NCI-H2029 treated with DMSO at 0.1 percent for 48 hours (cell line): ENCODE results near the gene CCDC86.
A peak's percentile ranks its signal among the peaks of the same experiment; 100 is the strongest.

Experiments used
- DNase-seq: peaks from one replicate; lab custom pipeline; 2025; lab: John Stamatoyannopoulos, UW

Gene CCDC86

GRCh38 chr11:60852982-60853950, 11.4 kb downstream of the CCDC86 start:
- DNase-seq = no peak

GRCh38 chr11:60854140-60854846, 12.4 kb downstream of the CCDC86 start:
- DNase-seq = no peak

DNA sequence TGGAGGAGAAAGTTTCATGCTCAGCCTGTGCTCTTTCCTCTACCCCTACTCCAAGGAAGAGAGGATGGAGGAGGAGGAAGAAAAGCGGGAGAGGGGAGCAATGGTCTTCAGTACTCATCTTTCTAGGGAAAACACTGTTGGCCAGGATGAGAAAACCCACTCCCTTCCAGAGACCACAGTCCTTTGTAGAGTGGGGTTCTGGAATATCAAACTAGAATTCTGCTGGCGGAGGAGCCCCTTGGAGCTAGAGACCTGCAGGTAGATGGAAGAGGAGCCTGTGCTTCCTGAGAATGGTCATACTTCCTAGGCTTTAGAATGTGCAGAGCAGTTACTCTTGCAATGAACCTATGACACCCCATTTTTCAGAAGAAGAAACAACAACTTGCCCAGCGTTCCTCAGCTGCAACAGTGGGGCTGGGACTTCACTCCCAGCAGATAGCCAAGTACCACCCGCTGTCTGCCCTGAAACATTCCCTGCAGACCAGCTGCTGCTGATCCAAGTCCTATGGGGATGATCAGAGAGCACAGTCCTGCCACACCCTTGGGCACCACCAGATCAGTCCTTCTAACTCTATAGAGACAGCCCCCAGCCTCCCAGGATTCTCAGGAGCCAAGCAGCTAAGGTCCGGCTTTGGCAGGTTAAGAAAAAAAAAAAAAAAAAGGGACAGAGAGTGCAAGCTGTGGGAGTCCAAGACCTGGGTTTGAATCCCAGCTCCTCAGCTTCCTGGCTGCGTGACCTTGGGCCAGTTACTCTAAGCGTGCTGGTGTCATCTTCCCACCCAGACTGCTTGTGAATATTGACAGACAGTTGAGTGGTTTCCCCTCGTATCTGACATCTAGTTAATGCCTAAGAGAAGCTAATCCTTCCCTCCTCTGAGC, 13.2 kb downstream of the CCDC86 start:
- DNase-seq = no peak

DNA sequence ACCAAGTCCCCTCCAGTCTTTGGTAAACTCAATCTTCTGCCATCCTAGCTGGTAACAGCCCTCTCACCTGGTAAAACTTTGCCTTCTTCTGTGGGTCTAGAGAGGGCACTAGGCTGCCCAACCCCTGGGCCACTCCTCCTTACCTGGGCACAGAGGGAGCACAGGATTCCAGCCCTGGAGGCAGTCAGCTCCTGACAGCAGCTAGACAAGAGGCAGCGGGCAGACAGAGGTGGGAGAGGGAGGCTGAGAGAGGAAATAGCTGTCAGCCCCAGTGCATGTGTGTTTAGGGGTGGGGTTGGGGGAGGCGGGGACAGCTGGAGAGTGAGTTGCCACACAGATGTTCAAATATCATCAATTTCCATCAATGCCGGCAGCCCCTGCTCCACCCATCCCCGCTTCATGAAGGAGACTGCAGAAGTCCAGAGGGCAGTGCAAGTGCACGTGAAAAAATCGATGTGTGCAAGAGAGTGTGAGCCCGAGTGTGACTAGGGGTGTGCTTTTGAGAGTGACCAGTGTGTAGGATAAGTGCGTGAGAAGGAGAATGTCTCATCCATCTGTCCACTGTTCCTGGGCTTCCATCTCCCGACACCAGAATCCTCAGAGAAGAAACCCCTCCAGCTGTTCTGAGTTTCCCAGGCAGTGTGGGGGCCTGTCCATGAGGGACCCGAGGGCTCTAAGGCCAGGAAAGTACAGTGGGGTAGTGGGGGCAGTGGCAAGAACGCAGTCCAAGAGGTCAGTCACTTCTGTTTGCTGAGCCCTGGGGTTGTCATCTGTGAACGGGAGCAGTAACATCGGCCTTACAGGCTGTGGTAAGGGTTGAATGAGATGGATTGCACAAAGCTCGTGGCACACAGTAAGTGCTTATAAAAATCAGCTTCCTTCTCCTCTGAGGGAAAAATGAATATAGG, 14.1 kb downstream of the CCDC86 start, which contains the start of gene PTGDR2:
Gene PTGDR2 (minus strand): TSS at position 225 of the 908 bp plus-strand sequence. CDS start 2,228 bp downstream, outside the sequence.
- DNase-seq = no peak

GRCh38 chr11:60857378-60858232, 15.7 kb downstream of the CCDC86 start:
- DNase-seq = no peak

- no peak for DNase-seq
These were observed 16.3 kb downstream of the CCDC86 start for GRCh38 chr11:60858236-60858635.

- no peak for DNase-seq
These were observed 17.0 kb downstream of the CCDC86 start for GRCh38 chr11:60858731-60859464.

GRCh38 chr11:60859616-60860250, 17.8 kb downstream of the CCDC86 start:
- no peak for DNase-seq

DNA sequence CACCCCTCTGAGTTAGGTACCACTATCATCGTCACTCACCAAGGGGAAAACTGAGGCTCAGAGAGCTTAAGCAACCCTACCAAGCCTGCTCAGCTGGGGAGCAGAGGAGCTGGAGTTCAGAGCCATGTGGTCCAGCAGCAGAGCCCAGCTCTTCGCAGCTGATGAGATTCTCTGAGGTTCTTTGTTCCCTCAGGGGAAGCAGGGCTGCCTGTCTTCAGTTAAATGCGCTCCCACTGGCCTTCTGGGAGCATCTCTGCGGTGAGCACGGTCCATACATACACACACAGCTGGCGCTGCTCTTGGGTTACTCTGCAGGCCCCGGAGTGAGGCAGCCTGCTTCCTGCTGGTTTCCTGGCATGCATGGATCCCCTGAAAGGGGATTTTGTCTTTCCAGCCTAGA, 19.0 kb downstream of the CCDC86 start:
- DNase-seq = no peak

- DNase-seq = no peak
These were observed 20.3 kb downstream of the CCDC86 start for GRCh38 chr11:60862171-60862570.

DNA sequence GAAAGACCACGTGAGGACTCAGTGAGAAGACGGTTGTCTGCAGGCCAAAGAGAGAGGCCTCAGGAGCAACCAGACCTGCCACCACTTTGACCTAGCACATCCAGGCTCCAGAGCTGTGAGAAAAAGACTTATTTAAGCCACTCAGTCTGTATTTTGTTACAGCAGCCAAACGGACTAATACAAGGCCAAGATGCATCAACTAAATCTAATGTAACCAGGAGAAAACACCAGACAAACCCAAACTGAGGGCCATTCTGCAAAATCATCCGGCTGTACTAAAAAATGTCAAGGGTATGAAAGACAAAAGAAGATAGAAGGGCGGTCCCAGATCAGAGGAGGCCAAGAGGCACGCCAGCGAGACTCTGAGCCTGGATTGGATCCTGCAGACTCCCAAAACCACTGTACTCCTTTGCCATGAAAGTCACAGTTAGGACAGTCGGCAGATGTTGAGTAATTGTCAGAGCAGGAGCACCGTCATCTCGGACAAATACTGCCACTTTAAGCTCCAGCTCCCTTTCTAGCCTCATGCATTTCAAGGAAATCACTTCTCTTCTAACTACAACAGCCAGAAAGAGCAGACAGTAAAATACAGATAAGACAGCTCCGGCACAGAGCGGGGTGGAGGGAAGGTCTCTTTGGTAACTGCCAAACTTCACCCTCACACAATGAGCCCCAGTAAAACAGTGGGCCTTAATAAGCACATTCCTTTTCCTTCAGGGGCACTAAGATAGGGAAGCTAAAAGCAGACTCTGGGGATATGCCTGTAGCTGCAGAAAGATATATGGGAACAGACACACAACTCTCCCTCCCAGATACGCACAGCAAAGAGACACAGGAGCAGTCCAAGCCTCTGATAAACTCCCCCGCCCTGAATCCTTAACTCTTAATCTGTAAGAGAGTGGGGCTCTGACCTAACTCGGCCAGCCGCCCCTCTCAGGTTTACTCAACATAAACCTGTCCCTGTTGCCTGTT, 21.9 kb downstream of the CCDC86 start:
- DNase-seq = no peak

GRCh38 chr11:60864856-60865513, 23.1 kb downstream of the CCDC86 start:
- DNase-seq = no peak

GRCh38 chr11:60866911-60867870, 25.3 kb downstream of the CCDC86 start, which contains the start of gene ZP1:
TSS of gene ZP1 (plus strand) at chr11:60867542. CDS start at chr11:60867562, 20 bp downstream.
- DNase-seq = peak; percentile 96

- DNase-seq = no peak
These were observed 26.2 kb downstream of the CCDC86 start for GRCh38 chr11:60867871-60868681.
